Measurements from ENCODE around the gene CX3CL1.

DNA sequence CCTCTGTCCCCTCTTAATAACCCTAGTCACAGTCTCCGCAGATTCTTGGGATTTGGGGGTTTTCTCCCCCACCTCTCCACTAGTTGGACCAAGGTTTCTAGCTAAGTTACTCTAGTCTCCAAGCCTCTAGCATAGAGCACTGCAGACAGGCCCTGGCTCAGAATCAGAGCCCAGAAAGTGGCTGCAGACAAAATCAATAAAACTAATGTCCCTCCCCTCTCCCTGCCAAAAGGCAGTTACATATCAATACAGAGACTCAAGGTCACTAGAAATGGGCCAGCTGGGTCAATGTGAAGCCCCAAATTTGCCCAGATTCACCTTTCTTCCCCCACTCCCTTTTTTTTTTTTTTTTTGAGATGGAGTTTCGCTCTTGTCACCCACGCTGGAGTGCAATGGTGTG, 8.1 kb upstream of the CX3CL1 start:
- TF ChIP-seq, protein P1, sequence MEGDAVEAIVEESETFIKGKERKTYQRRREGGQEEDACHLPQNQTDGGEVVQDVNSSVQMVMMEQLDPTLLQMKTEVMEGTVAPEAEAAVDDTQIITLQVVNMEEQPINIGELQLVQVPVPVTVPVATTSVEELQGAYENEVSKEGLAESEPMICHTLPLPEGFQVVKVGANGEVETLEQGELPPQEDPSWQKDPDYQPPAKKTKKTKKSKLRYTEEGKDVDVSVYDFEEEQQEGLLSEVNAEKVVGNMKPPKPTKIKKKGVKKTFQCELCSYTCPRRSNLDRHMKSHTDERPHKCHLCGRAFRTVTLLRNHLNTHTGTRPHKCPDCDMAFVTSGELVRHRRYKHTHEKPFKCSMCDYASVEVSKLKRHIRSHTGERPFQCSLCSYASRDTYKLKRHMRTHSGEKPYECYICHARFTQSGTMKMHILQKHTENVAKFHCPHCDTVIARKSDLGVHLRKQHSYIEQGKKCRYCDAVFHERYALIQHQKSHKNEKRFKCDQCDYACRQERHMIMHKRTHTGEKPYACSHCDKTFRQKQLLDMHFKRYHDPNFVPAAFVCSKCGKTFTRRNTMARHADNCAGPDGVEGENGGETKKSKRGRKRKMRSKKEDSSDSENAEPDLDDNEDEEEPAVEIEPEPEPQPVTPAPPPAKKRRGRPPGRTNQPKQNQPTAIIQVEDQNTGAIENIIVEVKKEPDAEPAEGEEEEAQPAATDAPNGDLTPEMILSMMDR (IDR thresholded peaks at IDR 0.05; ENCODE audit: borderline replicate concordance, extremely low read depth, low read length, poor library complexity, severe bottlenecking): no peak
- TF ChIP-seq EZH2 (IDR thresholded peaks at IDR 0.05; ENCODE audit: borderline replicate concordance, low read depth, low read length, severe bottlenecking): no peak

All from DND-41 (cell line).